ENCODE results near the gene PGLYRP1.

PGLYRP1 gene

GRCh38 chr19:45995715-45996385 is 27.0 kb downstream of the PGLYRP1 start:
- DNase-seq (ENCODE audit: low read depth): peak; percentile 54
- TF ChIP-seq CTCF (conservative IDR thresholded peaks at IDR 0.05; ENCODE audit: control insufficient read depth, insufficient read depth, low read depth, low read length): no peak
- H3K4me3 ChIP-seq (ENCODE audit: control insufficient read depth, low read depth, low read length): peak overlapping the region; percentile 95

GRCh38 chr19:45994998-45995714 is 27.7 kb downstream of the PGLYRP1 start, which contains the start of gene CCDC61:
Gene CCDC61 (plus strand): TSS chr19:45995467. CDS start chr19:46003019, 7,552 bp downstream.
- no peak for TF ChIP-seq CTCF (conservative IDR thresholded peaks at IDR 0.05; ENCODE audit: control insufficient read depth, insufficient read depth, low read depth, low read length)
- peak within 1 kb of the TSS; percentile 95 for H3K4me3 ChIP-seq (ENCODE audit: control insufficient read depth, low read depth, low read length)
- DNase-seq (ENCODE audit: low read depth): peak; percentile 100

GRCh38 chr19:45994456-45994997 is 28.3 kb downstream of the PGLYRP1 start:
- TF ChIP-seq CTCF (conservative IDR thresholded peaks at IDR 0.05; ENCODE audit: control insufficient read depth, insufficient read depth, low read depth, low read length): no peak
- peak overlapping the region; percentile 59 for H3K4me3 ChIP-seq (ENCODE audit: control insufficient read depth, low read depth, low read length)
- DNase-seq (ENCODE audit: low read depth): peak; percentile 23

- H3K4me3 ChIP-seq (ENCODE audit: control insufficient read depth, low read depth, low read length): no peak overlapping the region
- DNase-seq (ENCODE audit: low read depth): peak; percentile 40
- TF ChIP-seq CTCF (conservative IDR thresholded peaks at IDR 0.05; ENCODE audit: control insufficient read depth, insufficient read depth, low read depth, low read length): no peak
These were observed 32.6 kb downstream of the PGLYRP1 start for GRCh38 chr19:45990113-45990728.

- no peak for DNase-seq (ENCODE audit: low read depth)
- no peak for TF ChIP-seq CTCF (conservative IDR thresholded peaks at IDR 0.05; ENCODE audit: control insufficient read depth, insufficient read depth, low read depth, low read length)
- no peak overlapping the region for H3K4me3 ChIP-seq (ENCODE audit: control insufficient read depth, low read depth, low read length)
These were observed 37.5 kb downstream of the PGLYRP1 start for GRCh38 chr19:45985321-45985720.

- no peak overlapping the region for H3K4me3 ChIP-seq (ENCODE audit: control insufficient read depth, low read depth, low read length)
- DNase-seq (ENCODE audit: low read depth): no peak
- TF ChIP-seq CTCF (conservative IDR thresholded peaks at IDR 0.05; ENCODE audit: control insufficient read depth, insufficient read depth, low read depth, low read length): no peak
These were observed 41.5 kb downstream of the PGLYRP1 start for GRCh38 chr19:45981350-45981749.

All from fibroblast of mammary gland (primary cell).